GM21619 (cell line): ENCODE results near the gene CXCR2.
A peak's percentile ranks its signal among the peaks of the same experiment; 100 is the strongest.

Source experiments
- ATAC-seq: cut with Tn5 transposase; IDR thresholded peaks from one replicate; pipeline ENCODE4 v1.9.1; 2021; ENCODE audit not compliant: unreplicated experiment

CXCR2 gene

DNA sequence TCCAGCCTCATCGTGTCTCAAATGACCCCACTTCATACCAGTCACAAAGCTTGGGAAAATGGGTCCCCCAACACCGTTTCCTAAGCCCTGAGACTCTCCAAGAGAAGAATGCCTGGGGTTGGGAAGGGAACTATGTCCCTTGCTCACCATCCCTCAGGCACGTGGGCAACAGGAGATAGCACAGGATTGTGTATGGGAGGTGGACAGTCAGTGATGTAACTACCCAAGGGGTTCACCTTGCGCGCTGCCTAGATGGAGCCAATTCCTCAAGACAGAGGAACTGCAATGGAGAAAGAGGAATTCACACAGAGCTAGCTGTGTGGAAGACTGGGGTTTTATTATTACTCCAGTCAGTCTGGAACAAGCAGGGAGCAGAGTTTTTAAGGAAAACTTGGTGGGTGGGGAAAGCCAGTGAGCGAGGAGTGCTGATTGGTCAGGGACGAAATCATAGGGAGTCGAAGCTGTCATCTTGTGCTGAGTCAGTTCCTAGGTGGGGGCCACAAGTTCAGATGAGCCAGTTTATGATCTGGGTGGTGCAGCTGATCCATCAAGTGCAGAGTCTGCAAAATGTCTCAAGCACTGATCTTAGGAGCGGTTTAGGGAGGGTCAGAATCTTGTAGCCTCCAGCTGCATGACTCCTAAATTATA lies 54.8 kb downstream of the CXCR2 start:
- no peak for ATAC-seq

GRCh38 chr2:218184331-218184730 lies 58.5 kb downstream of the CXCR2 start:
- ATAC-seq = no peak

DNA sequence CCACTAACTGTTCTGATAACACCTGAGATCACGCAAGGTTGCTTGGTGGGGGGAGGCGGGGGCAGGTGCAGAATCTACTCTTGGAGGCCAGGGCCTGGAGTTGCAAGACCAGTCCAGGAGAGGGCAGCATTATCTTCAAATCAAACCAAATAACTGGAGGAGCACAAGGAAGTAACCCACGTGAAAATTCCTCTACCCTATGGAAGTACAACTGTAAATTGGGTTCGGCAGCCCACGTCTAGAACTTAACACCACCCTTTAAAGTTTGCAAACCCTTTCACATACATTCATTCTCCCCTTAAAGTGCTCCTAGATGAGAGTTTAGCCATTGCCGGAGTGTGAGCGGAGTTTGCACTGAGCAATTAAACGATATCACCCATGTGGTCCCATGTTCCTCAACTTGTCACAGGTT lies 60.5 kb downstream of the CXCR2 start:
- peak; percentile 69 for ATAC-seq
